ENCODE results near the gene ERF.

The ERF gene

GRCh38 chr19:42239544-42240220 lies 15.2 kb downstream of the ERF start:
- DNase-seq, result no peak

GRCh38 chr19:42235181-42235580 lies 19.7 kb downstream of the ERF start:
- DNase-seq, result no peak

GRCh38 chr19:42234364-42234763 lies 20.6 kb downstream of the ERF start:
- no peak for DNase-seq

- DNase-seq, result no peak
Observed at GRCh38 chr19:42233678-42234292, 21.1 kb downstream of the ERF start.

- DNase-seq, result no peak
Observed at GRCh38 chr19:42233106-42233505, 21.8 kb downstream of the ERF start.

GRCh38 chr19:42232435-42232834 lies 22.5 kb downstream of the ERF start:
- no peak for DNase-seq

- no peak for DNase-seq
Observed at GRCh38 chr19:42230571-42230970, 24.4 kb downstream of the ERF start.

- no peak for DNase-seq
Observed at GRCh38 chr19:42229855-42230351, 25.0 kb downstream of the ERF start.

- no peak for DNase-seq
Observed at GRCh38 chr19:42229301-42229854, 25.6 kb downstream of the ERF start.

GRCh38 chr19:42228641-42229040 lies 26.3 kb downstream of the ERF start:
- no peak for DNase-seq

- no peak for DNase-seq
Observed at GRCh38 chr19:42226886-42227285, 28.0 kb downstream of the ERF start.

- no peak for DNase-seq
Observed at GRCh38 chr19:42225718-42226292, 29.1 kb downstream of the ERF start.

GRCh38 chr19:42224940-42225717 lies 29.8 kb downstream of the ERF start:
- DNase-seq, result no peak

GRCh38 chr19:42220751-42221097 lies 34.2 kb downstream of the ERF start:
- no peak for DNase-seq

- peak; percentile 97 for DNase-seq
Observed at GRCh38 chr19:42219812-42220750, 34.8 kb downstream of the ERF start, which contains the start of gene ZNF526. Gene ZNF526 (plus strand): TSS chr19:42220312. CDS start chr19:42224404, 4,092 bp downstream.

GRCh38 chr19:42217520-42218437 lies 37.1 kb downstream of the ERF start, which contains the start of gene DEDD2:
Gene DEDD2 (minus strand): TSS chr19:42217677. CDS start chr19:42217007, 670 bp downstream.
- DNase-seq, result peak; percentile 99 to 100

- peak; percentile 38 to 43 for DNase-seq
Observed at GRCh38 chr19:42216653-42217519, 38.0 kb downstream of the ERF start.

- DNase-seq, result no peak
Observed at GRCh38 chr19:42214810-42215485, 40.0 kb downstream of the ERF start.

- DNase-seq, result no peak
Observed at GRCh38 chr19:42212886-42213285, 42.0 kb downstream of the ERF start.
